Esophagus squamous epithelium (tissue), 4 donors: ENCODE results near the gene MORN5.

Experiments
- POLR2A ChIP-seq, 4 donors: fragments of 450-650 bp; IDR thresholded peaks; one replicate each; pipeline ENCODE4 v1.6.1; 2017; ENCODE audit warnings: antibody characterized with exemption in 4 of 4, mild to moderate bottlenecking in 4 of 4, moderate library complexity in 3 of 4
- TF ChIP-seq, protein P1 (sequence below), 6 experiments: fragments of 450-650 bp in 4 of 6; fragments of 200-600 bp in 2 of 6; sonication (generic) in 2 of 6; IDR thresholded peaks; one replicate each; pipeline ENCODE4 v1.5.1; 2016 to 2019; ENCODE audit warnings: antibody characterized with exemption in 6 of 6, mild to moderate bottlenecking in 4 of 6, moderate library complexity in 4 of 6

DNA sequence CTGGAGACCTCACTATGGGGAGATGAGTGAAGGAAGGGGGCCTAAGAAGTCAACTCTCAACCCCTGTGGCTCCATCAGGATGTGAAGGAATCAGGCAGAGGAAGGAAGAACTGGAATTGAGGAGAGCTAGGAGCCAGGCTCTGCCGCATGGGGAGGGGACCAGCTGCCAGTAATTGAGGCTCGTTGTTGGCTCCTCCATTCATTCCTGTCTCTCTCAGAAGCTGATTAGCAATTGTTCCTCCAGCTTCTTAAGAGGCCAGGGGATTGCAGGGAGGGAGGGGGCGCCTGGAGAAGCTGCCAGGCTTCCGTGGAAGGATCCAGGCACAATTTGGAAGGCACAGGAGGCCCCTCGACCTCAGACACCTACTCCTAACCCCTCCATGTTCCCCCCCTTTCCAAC lies 46.1 kb upstream of the MORN5 start:
- TF ChIP-seq, protein P1, sequence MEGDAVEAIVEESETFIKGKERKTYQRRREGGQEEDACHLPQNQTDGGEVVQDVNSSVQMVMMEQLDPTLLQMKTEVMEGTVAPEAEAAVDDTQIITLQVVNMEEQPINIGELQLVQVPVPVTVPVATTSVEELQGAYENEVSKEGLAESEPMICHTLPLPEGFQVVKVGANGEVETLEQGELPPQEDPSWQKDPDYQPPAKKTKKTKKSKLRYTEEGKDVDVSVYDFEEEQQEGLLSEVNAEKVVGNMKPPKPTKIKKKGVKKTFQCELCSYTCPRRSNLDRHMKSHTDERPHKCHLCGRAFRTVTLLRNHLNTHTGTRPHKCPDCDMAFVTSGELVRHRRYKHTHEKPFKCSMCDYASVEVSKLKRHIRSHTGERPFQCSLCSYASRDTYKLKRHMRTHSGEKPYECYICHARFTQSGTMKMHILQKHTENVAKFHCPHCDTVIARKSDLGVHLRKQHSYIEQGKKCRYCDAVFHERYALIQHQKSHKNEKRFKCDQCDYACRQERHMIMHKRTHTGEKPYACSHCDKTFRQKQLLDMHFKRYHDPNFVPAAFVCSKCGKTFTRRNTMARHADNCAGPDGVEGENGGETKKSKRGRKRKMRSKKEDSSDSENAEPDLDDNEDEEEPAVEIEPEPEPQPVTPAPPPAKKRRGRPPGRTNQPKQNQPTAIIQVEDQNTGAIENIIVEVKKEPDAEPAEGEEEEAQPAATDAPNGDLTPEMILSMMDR (IDR thresholded peaks at IDR 0.05): no peak
- no peak for TF ChIP-seq POLR2A (IDR thresholded peaks at IDR 0.05)
